AG09319 (cell line): ENCODE results near the gene DAPK2.

Experiments used
- DNase-seq: peaks from one replicate; pipeline ENCODE4 v3.0.0-alpha.2; 2010; ENCODE audit warnings: low read depth; ENCODE audit errors: extremely low read depth
- TF ChIP-seq, protein P1 (sequence below): IDR thresholded peaks from 2 replicates; pipeline ENCODE4 v1.5.1; 2011; ENCODE audit warnings: low read depth, mild to moderate bottlenecking, inconsistent platforms, low read length, moderate library complexity

Gene DAPK2

DNA sequence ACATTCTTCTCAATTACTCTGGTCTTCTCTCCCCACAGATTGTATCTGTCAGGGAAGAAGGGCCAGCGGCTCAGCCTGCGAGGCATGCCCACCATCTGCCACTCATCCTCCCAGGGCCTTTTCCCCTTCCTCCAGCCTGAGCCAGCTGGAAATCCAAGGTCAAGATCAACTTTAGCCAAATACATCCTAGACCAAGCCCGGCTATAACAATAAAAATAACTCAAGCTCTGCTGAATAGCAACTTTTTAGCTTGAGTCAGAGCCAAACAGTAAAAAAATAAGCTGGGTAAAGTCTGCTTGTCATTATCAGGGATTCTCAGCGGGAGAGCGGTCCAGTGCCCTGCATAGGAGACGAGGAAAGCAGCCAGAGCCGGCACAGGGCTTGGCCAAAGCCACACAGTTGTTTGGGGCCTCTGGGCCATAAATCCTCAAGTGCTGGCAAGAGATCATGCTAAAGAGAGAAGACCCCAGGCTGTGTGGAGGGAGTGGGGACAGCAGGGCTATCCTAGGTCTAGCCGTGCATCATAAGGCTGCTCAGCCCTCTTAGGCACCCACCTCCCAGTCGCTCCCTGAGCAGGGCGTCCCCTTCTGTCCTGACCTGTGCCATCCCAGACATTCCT is 136.4 kb downstream of the DAPK2 start:
- DNase-seq = peak; percentile 34
- TF ChIP-seq, protein P1, sequence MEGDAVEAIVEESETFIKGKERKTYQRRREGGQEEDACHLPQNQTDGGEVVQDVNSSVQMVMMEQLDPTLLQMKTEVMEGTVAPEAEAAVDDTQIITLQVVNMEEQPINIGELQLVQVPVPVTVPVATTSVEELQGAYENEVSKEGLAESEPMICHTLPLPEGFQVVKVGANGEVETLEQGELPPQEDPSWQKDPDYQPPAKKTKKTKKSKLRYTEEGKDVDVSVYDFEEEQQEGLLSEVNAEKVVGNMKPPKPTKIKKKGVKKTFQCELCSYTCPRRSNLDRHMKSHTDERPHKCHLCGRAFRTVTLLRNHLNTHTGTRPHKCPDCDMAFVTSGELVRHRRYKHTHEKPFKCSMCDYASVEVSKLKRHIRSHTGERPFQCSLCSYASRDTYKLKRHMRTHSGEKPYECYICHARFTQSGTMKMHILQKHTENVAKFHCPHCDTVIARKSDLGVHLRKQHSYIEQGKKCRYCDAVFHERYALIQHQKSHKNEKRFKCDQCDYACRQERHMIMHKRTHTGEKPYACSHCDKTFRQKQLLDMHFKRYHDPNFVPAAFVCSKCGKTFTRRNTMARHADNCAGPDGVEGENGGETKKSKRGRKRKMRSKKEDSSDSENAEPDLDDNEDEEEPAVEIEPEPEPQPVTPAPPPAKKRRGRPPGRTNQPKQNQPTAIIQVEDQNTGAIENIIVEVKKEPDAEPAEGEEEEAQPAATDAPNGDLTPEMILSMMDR = no peak

DNA sequence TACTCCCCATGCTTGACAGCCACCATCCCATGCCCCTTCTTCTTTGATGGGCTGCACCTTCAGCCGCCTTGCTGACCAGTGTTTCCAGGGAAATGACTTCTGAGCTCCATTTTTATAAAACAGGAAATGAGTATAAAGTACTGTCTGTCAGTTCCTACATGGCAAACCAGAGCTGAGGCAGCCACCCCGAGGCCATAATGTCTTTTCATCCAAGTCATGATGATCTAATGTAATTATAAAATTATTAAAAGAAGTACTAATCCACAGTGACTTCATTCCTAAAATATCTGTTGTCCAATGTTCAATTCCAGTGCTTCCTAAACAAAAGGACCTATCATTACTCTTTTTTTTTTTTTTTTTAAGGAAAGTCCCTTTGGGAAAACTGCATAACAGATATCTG is 137.3 kb downstream of the DAPK2 start:
- TF ChIP-seq, protein P1 = no peak

DNA sequence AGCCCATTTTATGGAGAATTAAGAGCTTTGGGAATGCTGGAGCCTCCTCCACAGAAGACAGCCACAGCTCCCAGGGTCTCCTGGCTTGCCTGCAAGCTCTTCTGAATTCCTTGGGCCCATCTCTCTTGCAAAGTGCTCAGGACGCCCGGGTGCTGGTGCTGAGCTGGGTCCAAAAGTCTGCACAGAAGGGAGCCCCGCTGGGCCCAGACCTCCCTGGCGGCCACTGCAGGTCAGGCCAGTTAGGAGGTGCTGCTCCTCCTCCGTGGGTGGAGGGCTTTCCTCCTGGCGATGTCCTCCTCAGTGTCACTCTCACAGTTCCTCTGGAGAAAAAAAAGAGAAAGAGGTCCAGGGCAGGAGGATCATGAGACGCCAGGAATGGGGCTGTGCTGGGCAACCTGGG is 138.0 kb downstream of the DAPK2 start:
- no peak for DNase-seq
- TF ChIP-seq, protein P1 = no peak

More for the DNA sequence above, 137.3 kb downstream of the DAPK2 start:
- DNase-seq = no peak

DNA sequence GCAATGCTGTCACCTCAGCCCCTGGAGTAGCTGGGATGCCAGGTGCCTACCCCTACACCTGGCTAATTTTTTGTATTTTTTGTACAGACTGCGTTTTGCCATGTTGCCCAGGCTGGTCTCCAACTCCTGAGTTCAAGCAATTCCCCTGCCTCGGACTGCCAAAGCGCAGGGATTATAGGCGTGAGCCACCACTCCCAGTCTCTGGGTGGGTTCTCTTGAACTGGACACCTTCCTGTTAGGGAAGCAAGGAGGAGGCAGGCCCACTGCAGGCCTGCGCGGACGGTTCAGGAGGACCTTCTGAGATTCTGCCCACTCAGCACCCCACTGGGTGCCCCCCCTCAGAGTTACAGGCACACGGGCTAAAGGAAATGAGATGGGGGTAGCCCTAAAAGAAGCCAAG is 138.8 kb downstream of the DAPK2 start:
- DNase-seq = no peak
- TF ChIP-seq, protein P1 = no peak

DNA sequence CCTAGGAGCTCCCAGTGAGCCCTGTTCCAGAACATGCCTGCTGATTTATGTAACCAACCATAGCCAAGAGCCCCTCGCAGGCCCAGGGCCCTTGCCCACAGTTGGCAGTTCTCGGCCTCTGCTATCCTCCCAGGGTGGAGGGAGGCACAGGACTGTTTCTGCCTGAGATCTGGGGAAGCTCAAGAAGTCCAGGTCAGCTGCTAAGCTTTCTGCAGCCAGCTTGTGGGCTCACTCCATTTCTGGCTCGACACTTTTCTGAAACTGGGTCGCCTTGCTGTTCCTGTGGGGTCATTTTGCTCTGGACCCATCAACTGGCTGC is 140.1 kb downstream of the DAPK2 start:
- DNase-seq = no peak
- TF ChIP-seq, protein P1 = no peak

DNA sequence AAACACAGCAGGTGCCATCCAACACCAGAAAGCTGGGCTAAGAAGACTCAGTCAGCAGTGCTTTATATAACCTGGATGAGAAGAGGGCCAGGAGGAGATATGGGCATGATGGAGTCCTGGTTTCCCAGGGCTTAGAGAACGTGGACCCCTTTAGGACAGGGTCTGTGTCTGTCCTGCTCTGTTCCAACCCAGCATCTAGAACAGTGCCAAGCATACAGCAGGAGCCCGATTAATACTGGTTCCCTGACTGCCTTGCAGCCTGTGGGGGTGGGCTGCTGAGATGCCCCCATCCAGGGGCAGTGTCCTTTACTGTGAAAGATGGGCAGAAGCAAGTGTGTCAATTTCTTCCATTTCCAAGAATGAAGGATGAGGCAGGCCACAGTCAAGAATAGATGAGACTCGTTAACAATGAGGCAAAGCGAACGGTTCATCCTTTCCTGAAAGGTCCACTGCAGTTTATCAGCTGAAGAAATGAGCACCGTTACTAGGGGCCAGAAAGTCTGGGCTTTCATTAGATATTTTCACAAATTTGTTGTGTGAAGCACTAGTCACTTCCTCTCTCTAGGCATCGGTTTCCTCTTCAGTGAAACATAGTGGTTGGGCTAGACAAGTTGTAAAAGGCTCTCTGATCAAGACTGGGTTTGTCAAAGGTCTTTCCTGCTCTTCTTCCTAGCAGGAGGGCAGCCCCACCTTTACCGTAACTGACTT is 140.6 kb downstream of the DAPK2 start:
- TF ChIP-seq, protein P1 = no peak
- DNase-seq = no peak

DNA sequence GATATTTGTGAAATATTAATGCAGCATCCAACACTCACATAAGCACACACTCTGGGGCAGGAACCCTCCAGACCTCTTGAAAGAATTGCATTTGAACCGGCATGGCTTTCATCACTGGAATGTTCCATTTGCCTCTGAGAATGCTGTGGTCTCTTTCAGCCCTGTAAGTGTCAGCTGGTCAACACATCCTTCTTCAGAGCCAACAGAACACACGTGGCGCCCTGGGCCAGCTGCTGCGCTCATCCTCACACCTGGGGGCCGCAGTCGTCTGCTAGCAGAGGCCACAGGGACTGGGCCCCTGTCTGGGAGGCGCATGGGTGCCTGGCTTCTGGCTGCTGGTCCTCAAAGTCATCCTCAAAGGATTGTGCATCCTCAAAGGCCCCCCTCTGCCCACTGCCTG is 141.2 kb downstream of the DAPK2 start:
- no peak for DNase-seq
- TF ChIP-seq, protein P1 = no peak
